HepG2 (cell line): Measurements from ENCODE around the gene ZBTB7B. TPM values are rescaled to one million over a fixed set of nuclear protein-coding genes. Genes with fewer than 3 reads are reported as not detected.

ENCODE experiments used
- ATAD3A ChIP-seq: sonication (generic); formaldehyde crosslinking; IDR thresholded peaks from 2 replicates; pipeline ENCODE4 v1.4.0; 2020; ENCODE audit warnings: missing genetic modification reagents
- BORCS8-MEF2B ChIP-seq: sonication (generic); formaldehyde crosslinking; IDR thresholded peaks from 2 replicates; pipeline ENCODE4 v1.8.0; 2022; ENCODE audit warnings: mild to moderate bottlenecking, missing genetic modification reagents
- DRAP1 ChIP-seq: IDR thresholded peaks from 2 replicates; pipeline ENCODE4 v1.6.1; 2016; ENCODE audit warnings: missing genetic modification reagents, missing compliant biosample characterization
- FOSL1 ChIP-seq: sonication (generic); formaldehyde crosslinking; IDR thresholded peaks from 2 replicates; pipeline ENCODE4 v1.9.0; 2021; ENCODE audit warnings: missing genetic modification reagents, borderline replicate concordance
- HOXA3 ChIP-seq: sonication (generic); formaldehyde crosslinking; IDR thresholded peaks from 2 replicates; pipeline ENCODE4 v1.5.0; 2020; ENCODE audit warnings: missing genetic modification reagents
- KLF13 ChIP-seq: sonication (generic); formaldehyde crosslinking; IDR thresholded peaks from 2 replicates; pipeline ENCODE4 v1.4.0; 2020; ENCODE audit warnings: mild to moderate bottlenecking, missing genetic modification reagents
- MAFG ChIP-seq: sonication (generic); formaldehyde crosslinking; IDR thresholded peaks from 2 replicates; pipeline ENCODE4 v1.5.1; 2020; ENCODE audit warnings: mild to moderate bottlenecking, missing genetic modification reagents
- MIXL1 ChIP-seq: IDR thresholded peaks from 2 replicates; pipeline ENCODE4 v1.6.1; 2016
- MLLT10 ChIP-seq: sonication (generic); formaldehyde crosslinking; IDR thresholded peaks from 2 replicates; pipeline ENCODE4 v1.4.0; 2020; ENCODE audit warnings: missing genetic modification reagents
- NR2F1 ChIP-seq, 2 experiments: fragments of 450-650 bp in 1 of 2; formaldehyde crosslinking in 1 of 2; IDR thresholded peaks; 2 replicates each; pipeline versions ENCODE4 v1.5.0 to v1.6.1; 2016 to 2020; ENCODE audit warnings: mild to moderate bottlenecking in 1 of 2, missing compliant biosample characterization in 1 of 2, missing genetic modification reagents in 1 of 2, moderate library complexity in 1 of 2
- RFX5 ChIP-seq: IDR thresholded peaks from 2 replicates; pipeline ENCODE4 v1.6.1; 2011; ENCODE audit warnings: low read depth, low read length, improper control_type of control experiment
- SCMH1 ChIP-seq: sonication (generic); formaldehyde crosslinking; IDR thresholded peaks from 2 replicates; pipeline ENCODE4 v1.9.0; 2021; ENCODE audit warnings: missing genetic modification reagents, mild to moderate bottlenecking, borderline replicate concordance
- THRA ChIP-seq: sonication (generic); formaldehyde crosslinking; IDR thresholded peaks from 2 replicates; pipeline ENCODE4 v1.4.0; 2020; ENCODE audit warnings: missing genetic modification reagents, borderline replicate concordance
- ZBTB39 ChIP-seq: sonication (generic); formaldehyde crosslinking; IDR thresholded peaks from 2 replicates; pipeline ENCODE4 v1.5.0; 2020; ENCODE audit warnings: missing genetic modification reagents
- ZFYVE20 ChIP-seq: sonication (generic); formaldehyde crosslinking; IDR thresholded peaks from 2 replicates; pipeline ENCODE4 v1.8.0; 2023; ENCODE audit warnings: low read depth, mild to moderate bottlenecking, moderate library complexity, missing genetic modification reagents, borderline replicate concordance
- ZNF138 ChIP-seq: sonication (generic); formaldehyde crosslinking; IDR thresholded peaks from 2 replicates; pipeline ENCODE4 v1.5.0; 2020; ENCODE audit warnings: mild to moderate bottlenecking, low read depth, missing genetic modification reagents
- ZNF605 ChIP-seq: sonication (generic); formaldehyde crosslinking; IDR thresholded peaks from 2 replicates; pipeline ENCODE4 v1.8.0; 2022; ENCODE audit warnings: mild to moderate bottlenecking, missing genetic modification reagents
- ZNF609 ChIP-seq: sonication (generic); formaldehyde crosslinking; IDR thresholded peaks from 2 replicates; pipeline ENCODE4 v1.4.0; 2020; ENCODE audit warnings: mild to moderate bottlenecking, missing genetic modification reagents, borderline replicate concordance
- ZNF788 ChIP-seq: sonication (generic); formaldehyde crosslinking; IDR thresholded peaks from 2 replicates; pipeline ENCODE4 v1.5.0; 2020; ENCODE audit warnings: mild to moderate bottlenecking, missing genetic modification reagents, borderline replicate concordance
- ZNF878 ChIP-seq: sonication (generic); formaldehyde crosslinking; IDR thresholded peaks from 2 replicates; pipeline ENCODE4 v1.8.1; 2023; ENCODE audit warnings: mild to moderate bottlenecking, missing genetic modification reagents, moderate library complexity
- polyA plus RNA-seq, 8 experiments: library from polyadenylated mRNA; depleted of rRNA in 3 of 8; stranded (reverse) in 7 of 8; unstranded in 1 of 8; fragments of >200 nt; fragmentation: Illumina TruSeq in 4 of 8; extraction: Trizol in 4 of 8; gene quantifications; 2 replicates each; pipeline versions ENCODE4 v1.2.1 to v1.2.3, GENCODE V29; 2011 to 2016; ENCODE audit warnings: low read depth in 4 of 8, missing spikeins in 1 of 8, mixed read lengths in 1 of 8; ENCODE audit not compliant: insufficient read depth in 1 of 8
- total RNA-seq, 5 experiments: library from RNA; depleted of rRNA; stranded (reverse); fragments of >200 nt; fragmentation: Illumina TruSeq; extraction: Trizol; gene quantifications; 2 replicates each; pipeline ENCODE4 v1.2.3, GENCODE V29; 2016; ENCODE audit warnings: low read depth in 1 of 5

ZBTB7B gene
- total and polyA plus RNA-seq, 2 of the 13 experiments (the other 11 are each of a cell fraction or from before 2014, with no cell fraction given): 15.5 to 17.5 TPM

GRCh38 chr1:155050560-155051341 is 48.1 kb downstream of the ZBTB7B start, which contains the start of gene ADAM15 (continued):
- TF ChIP-seq DRAP1 (CRISPR knock-in tag) (0 out of 2 replicates have a peak, but pooled peaks have one; percentile 6), NR2F1 (CRISPR knock-in tag; IDR thresholded peaks at IDR 0.05) (no peak), SCMH1 (CRISPR knock-in tag) (no peak), HOXA3 (CRISPR knock-in tag) (peak; percentile 66), ZFYVE20 (CRISPR knock-in tag) (no peak), ATAD3A (no peak), MIXL1 (CRISPR knock-in tag) (no peak), ZNF878 (CRISPR knock-in tag) (no peak), ZNF138 (CRISPR knock-in tag) (peak; percentile 53; the same call in 1 of the 2 replicates), ZNF609 (CRISPR knock-in tag) (peak; percentile 78), ZNF788 (CRISPR knock-in tag) (peak; percentile 83; the same call in 1 of the 2 replicates), MLLT10 (no peak), THRA (CRISPR knock-in tag) (peak; percentile 50; the same call in 1 of the 2 replicates), MAFG (CRISPR knock-in tag) (peak; percentile 68; the same call in 1 of the 2 replicates), ZBTB39 (CRISPR knock-in tag) (no peak), KLF13 (CRISPR knock-in tag) (peak; percentile 94; the same call in 1 of the 2 replicates), ZNF605 (peak; percentile 98), RFX5 (no peak), FOSL1 (CRISPR knock-in tag) (no peak), BORCS8-MEF2B (CRISPR knock-in tag) (0 out of 2 replicates have a peak, but pooled peaks have one; percentile 33)
